ENCODE data around the gene RSPO1. TPM values are rescaled to one million over a fixed set of nuclear protein-coding genes. Genes with fewer than 3 reads are reported as not detected.

Gene RSPO1
- total RNA-seq, 1 donor from 2014 or later, result 9.1 TPM

- Histone ChIP-seq H3K4me3 (no peak overlapping the region), H3K27me3 (no peaks in the 10 kb centered on the region), H3K36me3 (peaks cover 97% of the 10 kb centered on the region), H3K4me1 (no peaks in the 10 kb centered on the region), H3K27ac (no peak overlapping the region), H3K9me3 (no peaks in the 10 kb centered on the region)
- no peak for DNase-seq
- intact Hi-C loops (cut with DNase I), result no loop called here
- no peak for TF ChIP-seq CTCF (IDR thresholded peaks at IDR 0.05)
- ATAC-seq, result no peak
These were observed 59.7 kb downstream of the RSPO1 start for GRCh38 chr1:37574834-37575480.

DNA sequence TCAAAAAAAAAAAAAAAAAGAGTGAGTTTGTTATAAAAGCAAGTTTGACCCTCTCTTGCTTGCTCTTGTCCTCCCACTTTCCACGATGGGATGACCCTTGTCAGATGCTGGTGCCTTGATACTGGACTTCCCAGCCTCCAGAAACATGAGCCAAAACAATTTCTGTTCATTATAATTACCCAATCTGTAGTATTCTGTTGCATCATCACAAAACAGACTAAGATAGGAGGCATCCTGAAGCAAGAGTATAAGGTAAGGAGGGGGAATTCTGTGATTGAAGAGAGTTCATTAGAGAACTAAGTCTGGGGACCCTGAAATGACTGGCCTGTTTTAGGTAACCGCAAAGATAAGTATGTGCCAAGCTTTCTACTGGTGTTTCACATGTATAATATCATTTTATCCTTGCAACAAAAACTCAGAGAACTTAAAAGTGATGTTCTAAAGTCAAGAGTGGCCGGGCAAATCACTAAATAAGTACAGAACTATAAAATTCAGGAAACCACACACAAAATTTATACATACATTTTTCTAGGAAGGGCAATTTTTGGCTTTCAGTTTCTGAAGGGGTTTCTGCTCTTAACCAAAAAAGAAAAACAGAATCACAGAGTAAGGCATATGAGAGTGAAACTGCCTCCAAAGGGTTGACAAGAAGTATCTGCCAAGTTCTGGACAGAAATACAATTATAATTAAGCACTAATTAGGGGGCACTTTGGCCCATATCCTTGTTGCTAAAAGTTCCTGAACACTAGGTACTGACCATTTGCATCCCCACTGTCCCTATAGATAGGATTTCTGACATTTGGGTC lies 64.0 kb downstream of the RSPO1 start:
- Histone ChIP-seq H3K4me3 (no peak overlapping the region), H3K27me3 (no peaks in the 10 kb centered on the region), H3K9me3 (no peaks in the 10 kb centered on the region), H3K36me3 (peaks cover 99% of the 10 kb centered on the region), H3K27ac (no peak overlapping the region), H3K4me1 (no peaks in the 10 kb centered on the region)
- no peak for ATAC-seq
- intact Hi-C loops (cut with DNase I), result no loop called here
- no peak for TF ChIP-seq CTCF (IDR thresholded peaks at IDR 0.05)
- DNase-seq, result no peak

- Histone ChIP-seq H3K36me3 (peaks cover 78% of the 10 kb centered on the region), H3K27me3 (no peaks in the 10 kb centered on the region), H3K4me3 (no peak overlapping the region), H3K27ac (no peak overlapping the region), H3K4me1 (no peaks in the 10 kb centered on the region), H3K9me3 (no peaks in the 10 kb centered on the region)
- intact Hi-C loops (cut with DNase I), result no loop called here
- DNase-seq (no peak), ATAC-seq (no peak)
- TF ChIP-seq CTCF (IDR thresholded peaks at IDR 0.05), result no peak
These were observed 67.7 kb downstream of the RSPO1 start for GRCh38 chr1:37567023-37567422.

DNA sequence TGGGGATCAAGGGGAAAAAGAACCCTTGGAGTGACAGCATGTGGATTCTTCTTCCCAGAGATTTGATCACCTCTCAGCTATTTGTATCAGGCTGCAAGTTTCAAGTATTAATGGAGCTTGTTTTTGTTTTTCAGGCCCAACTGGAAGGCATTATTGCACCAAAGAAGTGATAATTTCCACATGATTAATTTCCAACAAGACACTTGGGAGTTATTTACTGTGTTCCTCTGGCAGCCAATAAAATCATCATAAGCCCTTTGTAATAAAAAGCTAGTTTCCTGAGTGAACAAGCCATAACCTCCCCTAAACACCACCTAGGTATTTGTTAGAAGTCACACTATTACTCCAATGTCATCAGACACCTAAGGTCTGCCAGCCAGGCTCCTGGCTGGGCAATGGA lies 69.8 kb downstream of the RSPO1 start:
- no peaks in the 10 kb centered on the region for H3K9me3 ChIP-seq
- no peak for ATAC-seq
- no peak overlapping the region for H3K27ac ChIP-seq
- no peaks in the 10 kb centered on the region for H3K4me1 ChIP-seq
- H3K36me3 ChIP-seq, result peaks cover 57% of the 10 kb centered on the region
- no peaks in the 10 kb centered on the region for H3K27me3 ChIP-seq
- no peak overlapping the region for H3K4me3 ChIP-seq
- intact Hi-C loops (cut with DNase I), result no loop called here
- TF ChIP-seq CTCF (IDR thresholded peaks at IDR 0.05), result no peak
- DNase-seq, result no peak

- no peak overlapping the region for H3K4me3 ChIP-seq
- no peaks in the 10 kb centered on the region for H3K27me3 ChIP-seq
- TF ChIP-seq CTCF (IDR thresholded peaks at IDR 0.05), result no peak
- H3K36me3 ChIP-seq, result peaks cover 38% of the 10 kb centered on the region
- ATAC-seq, result no peak
- DNase-seq, result no peak
- H3K27ac ChIP-seq, result no peak overlapping the region
- no peaks in the 10 kb centered on the region for H3K9me3 ChIP-seq
- intact Hi-C loops (cut with DNase I), result no loop called here
- no peaks in the 10 kb centered on the region for H3K4me1 ChIP-seq
These were observed 71.7 kb downstream of the RSPO1 start for GRCh38 chr1:37562984-37563383.

Other genes starting within 250 kb of the RSPO1 start
- 22.9 TPM for gene ZC3H12A, start 160.3 kb downstream of the RSPO1 start, total RNA-seq
- gene MEAF6, start 120.1 kb downstream of the RSPO1 start, total RNA-seq, result 64.5 TPM
- 18.6 TPM for gene SNIP1, start 80.6 kb downstream of the RSPO1 start, total RNA-seq
- 13.2 TPM for gene DNALI1, start 78.0 kb downstream of the RSPO1 start, total RNA-seq
- 36.5 TPM for gene GNL2, start 39.0 kb downstream of the RSPO1 start, total RNA-seq
- gene CDCA8, start 57.6 kb upstream of the RSPO1 start, total RNA-seq, result 0.78 TPM
- gene EPHA10, start 130.2 kb upstream of the RSPO1 start, total RNA-seq, result 1.4 TPM
- 6.9 TPM for gene MANEAL, start 159.0 kb upstream of the RSPO1 start, total RNA-seq
- 29.7 TPM for gene C1orf122, start 172.9 kb upstream of the RSPO1 start, total RNA-seq
- 14.8 TPM for gene YRDC, start 173.3 kb upstream of the RSPO1 start, total RNA-seq
- 26.3 TPM for gene MTF1, start 224.7 kb upstream of the RSPO1 start, total RNA-seq